VCaP (cell line): Measurements from ENCODE around the gene KAZN.
A peak's percentile ranks its signal among the peaks of the same experiment; 100 is the strongest.

Experiments used
- H3K27ac ChIP-seq: fragments of 450-650 bp; 2 replicates; pipeline ENCODE4 v1.5.1; 2017
- TF ChIP-seq, protein P1 (sequence below): fragments of 450-650 bp; conservative IDR thresholded peaks from 2 replicates; pipeline ENCODE4 v1.5.1; 2017; ENCODE audit warnings: mild to moderate bottlenecking, moderate library complexity

KAZN gene

DNA sequence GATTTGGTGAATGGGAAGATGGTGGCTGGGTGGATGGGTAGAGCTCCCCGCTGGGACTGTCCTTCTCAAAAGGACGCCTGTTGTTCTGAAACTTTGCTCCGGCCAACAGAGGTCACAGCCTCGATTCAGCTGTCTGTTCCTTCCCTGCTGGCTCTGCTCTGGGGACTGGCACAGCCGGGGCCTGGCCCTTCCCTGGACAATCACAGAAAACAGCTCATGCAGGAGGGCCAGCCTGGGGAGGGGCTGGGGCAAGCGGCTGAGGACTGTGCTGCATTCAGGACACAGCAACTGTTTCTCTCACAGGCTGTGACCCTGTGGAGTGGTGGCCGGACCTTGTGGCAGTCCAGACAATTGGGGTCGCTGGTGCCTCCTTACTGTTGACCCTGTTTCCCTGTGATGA lies 444.4 kb downstream of the KAZN start:
- TF ChIP-seq, protein P1, sequence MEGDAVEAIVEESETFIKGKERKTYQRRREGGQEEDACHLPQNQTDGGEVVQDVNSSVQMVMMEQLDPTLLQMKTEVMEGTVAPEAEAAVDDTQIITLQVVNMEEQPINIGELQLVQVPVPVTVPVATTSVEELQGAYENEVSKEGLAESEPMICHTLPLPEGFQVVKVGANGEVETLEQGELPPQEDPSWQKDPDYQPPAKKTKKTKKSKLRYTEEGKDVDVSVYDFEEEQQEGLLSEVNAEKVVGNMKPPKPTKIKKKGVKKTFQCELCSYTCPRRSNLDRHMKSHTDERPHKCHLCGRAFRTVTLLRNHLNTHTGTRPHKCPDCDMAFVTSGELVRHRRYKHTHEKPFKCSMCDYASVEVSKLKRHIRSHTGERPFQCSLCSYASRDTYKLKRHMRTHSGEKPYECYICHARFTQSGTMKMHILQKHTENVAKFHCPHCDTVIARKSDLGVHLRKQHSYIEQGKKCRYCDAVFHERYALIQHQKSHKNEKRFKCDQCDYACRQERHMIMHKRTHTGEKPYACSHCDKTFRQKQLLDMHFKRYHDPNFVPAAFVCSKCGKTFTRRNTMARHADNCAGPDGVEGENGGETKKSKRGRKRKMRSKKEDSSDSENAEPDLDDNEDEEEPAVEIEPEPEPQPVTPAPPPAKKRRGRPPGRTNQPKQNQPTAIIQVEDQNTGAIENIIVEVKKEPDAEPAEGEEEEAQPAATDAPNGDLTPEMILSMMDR, result no peak

DNA sequence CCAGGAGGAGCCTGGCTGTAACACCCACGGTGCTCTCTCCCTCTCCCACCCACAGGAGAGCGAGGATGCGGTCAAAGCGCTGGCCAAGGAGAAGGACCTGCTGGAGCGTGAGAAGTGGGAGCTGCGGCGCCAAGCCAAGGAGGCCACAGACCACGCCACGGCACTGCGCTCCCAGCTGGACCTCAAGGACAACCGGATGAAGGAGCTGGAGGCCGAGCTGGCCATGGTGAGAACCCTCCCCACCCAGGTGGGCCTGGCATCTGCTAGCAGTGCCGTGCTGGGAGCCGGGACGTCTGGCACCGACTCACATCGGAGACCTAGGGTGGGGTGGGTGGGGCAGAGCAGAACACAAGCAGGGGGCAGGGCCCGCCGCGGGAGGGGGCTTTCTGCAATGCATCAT lies 445.4 kb downstream of the KAZN start:
- H3K27ac ChIP-seq, result no peak overlapping the region
- TF ChIP-seq, protein P1, result no peak

More for the DNA sequence above, 444.4 kb downstream of the KAZN start:
- H3K27ac ChIP-seq, result no peak overlapping the region

DNA sequence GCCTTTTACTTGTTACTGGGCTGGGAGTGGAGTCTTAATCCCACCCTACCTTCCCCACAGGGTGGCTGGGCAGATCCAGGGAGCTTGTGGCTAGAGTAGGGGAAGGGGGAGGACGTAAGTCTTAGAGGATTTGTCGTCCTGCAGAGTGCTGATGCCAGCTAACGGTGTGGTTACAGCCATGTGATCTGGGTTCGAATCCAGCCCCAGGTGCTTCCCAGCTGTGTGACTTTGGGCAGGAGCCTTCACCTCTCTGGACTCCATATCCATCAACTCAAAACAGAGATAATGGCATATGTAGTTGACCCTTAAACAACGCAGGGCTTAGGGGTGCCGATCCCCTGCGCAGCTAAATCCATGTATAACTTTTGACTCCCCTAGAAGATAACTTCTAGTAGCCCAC lies 446.6 kb downstream of the KAZN start:
- TF ChIP-seq, protein P1, result no peak
- no peak overlapping the region for H3K27ac ChIP-seq

DNA sequence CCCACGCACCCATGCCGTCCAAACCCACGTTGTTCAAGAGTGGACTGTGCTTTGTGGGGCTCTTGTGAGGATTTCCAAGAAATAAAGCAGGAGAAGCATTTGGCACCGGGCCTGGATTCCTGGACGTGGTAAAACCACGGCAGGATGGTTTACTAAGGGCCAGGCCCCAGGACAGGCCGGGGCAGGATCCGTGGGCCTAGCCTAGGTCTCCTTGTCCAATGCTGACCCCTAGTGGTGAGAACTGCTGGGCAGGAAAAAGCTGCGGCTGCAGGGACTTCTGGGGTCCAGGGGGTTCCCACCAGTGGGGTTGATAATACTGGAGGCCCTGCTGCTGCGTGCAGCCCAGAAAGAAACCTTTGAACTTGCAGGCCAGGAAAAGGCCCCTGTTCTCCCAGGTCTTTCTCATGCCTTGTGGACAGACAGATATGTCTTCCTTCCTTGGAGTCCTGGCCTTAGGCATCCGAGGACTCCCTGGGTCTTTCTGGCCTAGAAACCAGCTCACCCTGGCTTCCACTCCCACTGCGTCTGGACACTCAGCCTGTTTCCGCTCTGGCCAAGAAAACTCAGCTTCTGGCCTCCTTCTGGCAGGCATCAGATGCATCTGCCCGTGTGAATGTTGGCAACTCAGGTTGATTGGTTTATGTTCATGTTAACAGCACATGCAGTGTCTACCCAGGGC lies 448.1 kb downstream of the KAZN start:
- TF ChIP-seq, protein P1, result peak; percentile 92
- H3K27ac ChIP-seq, result no peak overlapping the region

DNA sequence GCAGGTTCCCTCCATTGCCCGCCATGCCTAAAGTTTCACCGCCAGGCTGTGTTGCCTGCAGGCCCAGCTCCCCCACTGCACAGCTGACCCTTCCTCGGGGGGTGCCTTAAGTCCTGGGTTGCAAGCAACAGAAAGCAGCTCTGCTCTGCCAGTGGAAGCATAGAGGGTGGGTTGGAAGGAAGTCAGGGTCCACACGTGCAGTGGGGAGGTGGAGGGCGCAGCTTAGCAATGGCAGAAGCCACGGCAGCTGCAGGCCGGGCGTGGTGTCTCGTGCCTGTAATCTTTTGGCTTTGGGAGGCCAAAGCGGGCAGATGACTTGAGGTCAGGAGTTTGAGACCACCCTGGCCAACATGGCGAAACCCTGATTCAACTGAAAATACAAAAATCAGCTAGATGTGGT lies 448.8 kb downstream of the KAZN start:
- TF ChIP-seq, protein P1, result no peak
- H3K27ac ChIP-seq, result no peak overlapping the region

DNA sequence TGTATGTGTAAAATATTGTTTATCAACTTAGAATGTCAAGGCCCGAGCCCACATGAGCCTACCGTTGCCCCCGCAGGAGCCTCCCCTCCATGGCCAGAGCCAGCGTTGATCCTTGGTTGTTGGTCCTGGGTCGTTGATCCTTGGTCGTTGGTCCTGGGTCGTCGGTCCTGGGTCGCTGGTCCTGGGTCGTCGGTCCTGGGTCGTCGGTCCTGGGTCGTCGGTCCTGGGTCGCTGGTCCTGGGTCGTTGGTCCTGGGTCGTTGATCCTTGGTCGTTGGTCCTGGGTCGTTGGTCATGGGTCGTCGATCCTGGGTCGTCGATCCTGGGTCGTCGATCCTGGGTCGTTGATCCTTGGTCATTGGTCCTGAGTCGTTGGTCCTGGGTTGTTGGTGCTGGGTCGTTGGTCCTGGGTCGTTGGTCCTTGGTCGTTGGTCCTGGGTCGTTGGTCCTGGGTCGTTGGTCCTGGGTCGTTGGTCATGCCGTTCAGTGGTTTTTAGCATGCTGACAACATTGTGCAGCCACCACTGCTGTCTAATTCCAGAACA lies 450.0 kb downstream of the KAZN start:
- H3K27ac ChIP-seq, result no peak overlapping the region
- TF ChIP-seq, protein P1, result no peak

DNA sequence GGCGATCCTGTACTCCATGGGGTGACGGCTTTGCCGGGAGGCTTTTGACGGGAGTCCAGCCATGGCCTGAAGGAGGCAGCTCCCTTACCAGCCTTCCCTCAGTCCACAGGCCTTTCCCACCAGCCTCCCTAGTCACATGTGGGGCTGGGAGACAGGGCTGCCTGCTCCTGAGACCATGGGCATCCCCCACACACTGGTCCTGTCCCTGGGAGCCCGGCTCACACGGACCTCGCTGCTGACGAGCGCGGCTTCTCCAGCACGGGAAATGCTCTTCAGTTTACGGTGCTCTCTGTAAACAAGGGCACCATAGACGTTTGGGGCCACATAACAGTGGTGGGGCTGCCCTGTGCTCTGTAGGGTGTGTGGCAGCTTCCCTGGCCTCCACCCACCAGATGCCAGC lies 450.6 kb downstream of the KAZN start:
- TF ChIP-seq, protein P1, result no peak
- no peak overlapping the region for H3K27ac ChIP-seq
